ENCODE results near the gene UPK3B.
"Not testable (repeated sequence)": the region's sequence is repeated elsewhere in the genome, so short reads cannot be mapped to it uniquely, and the experiment has no call there.

GRCh38 chr7:76461464-76462101, 48.8 kb upstream of the UPK3B start, which contains the start of gene DTX2:
- not testable (repeated sequence) for TF ChIP-seq EZH2 (IDR thresholded peaks at IDR 0.05; ENCODE audit: low read depth); CTCF (conservative IDR thresholded peaks at IDR 0.05)

All from PC-9 (cell line).